HG02763 (cell line): Measurements from ENCODE around the gene EPHA3.

Source experiments
- ATAC-seq: cut with Tn5 transposase; IDR thresholded peaks from one replicate; pipeline ENCODE4 v1.9.1; 2021; ENCODE audit warnings: mild to moderate bottlenecking, moderate library complexity; ENCODE audit not compliant: unreplicated experiment

The EPHA3 gene

GRCh38 chr3:89434621-89435380 lies 327.4 kb downstream of the EPHA3 start:
- no peak for ATAC-seq

- no peak for ATAC-seq
Measured at GRCh38 chr3:89436846-89437245, 329.4 kb downstream of the EPHA3 start.

GRCh38 chr3:89440386-89440785 lies 333.0 kb downstream of the EPHA3 start:
- ATAC-seq: no peak

GRCh38 chr3:89441141-89441540 lies 333.7 kb downstream of the EPHA3 start:
- no peak for ATAC-seq

GRCh38 chr3:89446593-89446992 lies 339.2 kb downstream of the EPHA3 start:
- ATAC-seq: no peak

- no peak for ATAC-seq
Measured at GRCh38 chr3:89447243-89447642, 339.8 kb downstream of the EPHA3 start.

GRCh38 chr3:89449086-89449485 lies 341.7 kb downstream of the EPHA3 start:
- ATAC-seq: no peak

- ATAC-seq: no peak
Measured at GRCh38 chr3:89452066-89452465, 344.6 kb downstream of the EPHA3 start.

GRCh38 chr3:89455240-89455639 lies 347.8 kb downstream of the EPHA3 start:
- no peak for ATAC-seq

- no peak for ATAC-seq
Measured at GRCh38 chr3:89467898-89468363, 360.5 kb downstream of the EPHA3 start.

GRCh38 chr3:89472101-89472500 lies 364.7 kb downstream of the EPHA3 start:
- ATAC-seq: no peak

GRCh38 chr3:89474333-89475130 lies 367.1 kb downstream of the EPHA3 start:
- ATAC-seq: no peak

- no peak for ATAC-seq
Measured at GRCh38 chr3:89488800-89489580, 381.6 kb downstream of the EPHA3 start.

GRCh38 chr3:89490129-89490528 lies 382.7 kb downstream of the EPHA3 start:
- ATAC-seq: no peak

- ATAC-seq: no peak
Measured at GRCh38 chr3:89494734-89495133, 387.3 kb downstream of the EPHA3 start.

- ATAC-seq: no peak
Measured at GRCh38 chr3:89503891-89504391, 396.5 kb downstream of the EPHA3 start.

- ATAC-seq: no peak
Measured at GRCh38 chr3:89504432-89504831, 397.0 kb downstream of the EPHA3 start.

GRCh38 chr3:89506462-89507103 lies 399.2 kb downstream of the EPHA3 start:
- ATAC-seq: no peak

GRCh38 chr3:89521328-89521727 lies 413.9 kb downstream of the EPHA3 start:
- ATAC-seq: no peak

GRCh38 chr3:89522155-89522554 lies 414.7 kb downstream of the EPHA3 start:
- ATAC-seq: no peak

GRCh38 chr3:89525609-89526008 lies 418.2 kb downstream of the EPHA3 start:
- no peak for ATAC-seq
